OCI-LY3 (cell line): Measurements from ENCODE around the gene ELFN1.

ENCODE experiments used
- EZH2phosphoT487 ChIP-seq: fragments of 200-600 bp; shearing (Covaris generic); IDR thresholded peaks from 2 replicates; pipeline ENCODE4 v1.6.1; 2018; ENCODE audit warnings: antibody characterized with exemption, mixed run types, low read depth
- TF ChIP-seq, protein P1 (sequence below): fragments of 200-600, 300-600 bp; sonication (generic); IDR thresholded peaks from 2 replicates; pipeline ENCODE4 v1.5.1; 2014; ENCODE audit warnings: antibody characterized with exemption, low read length, low read depth

- TF ChIP-seq, protein P1, sequence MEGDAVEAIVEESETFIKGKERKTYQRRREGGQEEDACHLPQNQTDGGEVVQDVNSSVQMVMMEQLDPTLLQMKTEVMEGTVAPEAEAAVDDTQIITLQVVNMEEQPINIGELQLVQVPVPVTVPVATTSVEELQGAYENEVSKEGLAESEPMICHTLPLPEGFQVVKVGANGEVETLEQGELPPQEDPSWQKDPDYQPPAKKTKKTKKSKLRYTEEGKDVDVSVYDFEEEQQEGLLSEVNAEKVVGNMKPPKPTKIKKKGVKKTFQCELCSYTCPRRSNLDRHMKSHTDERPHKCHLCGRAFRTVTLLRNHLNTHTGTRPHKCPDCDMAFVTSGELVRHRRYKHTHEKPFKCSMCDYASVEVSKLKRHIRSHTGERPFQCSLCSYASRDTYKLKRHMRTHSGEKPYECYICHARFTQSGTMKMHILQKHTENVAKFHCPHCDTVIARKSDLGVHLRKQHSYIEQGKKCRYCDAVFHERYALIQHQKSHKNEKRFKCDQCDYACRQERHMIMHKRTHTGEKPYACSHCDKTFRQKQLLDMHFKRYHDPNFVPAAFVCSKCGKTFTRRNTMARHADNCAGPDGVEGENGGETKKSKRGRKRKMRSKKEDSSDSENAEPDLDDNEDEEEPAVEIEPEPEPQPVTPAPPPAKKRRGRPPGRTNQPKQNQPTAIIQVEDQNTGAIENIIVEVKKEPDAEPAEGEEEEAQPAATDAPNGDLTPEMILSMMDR = no peak
- TF ChIP-seq EZH2phosphoT487 = no peak
Measured at GRCh38 chr7:1700086-1700485, 30.0 kb downstream of the ELFN1 start.
